IMR-90 (cell line): ENCODE data around the gene MARS1. TPM values are rescaled to one million over a fixed set of nuclear protein-coding genes. Genes with fewer than 3 reads are reported as not detected.

Experiments used
- ATAC-seq: fragments of 200-7000 bp; cut with Tn5 transposase; 2 replicates; pipeline ENCODE4 v1.9.1; 2020; ENCODE audit warnings: low read depth, mild to moderate bottlenecking, moderate library complexity
- BruUV-seq: library from RNA; stranded (reverse); fragments of 400-500 nt; replicated peaks from 2 replicates; lab custom pipeline; 2021; lab: Mats Ljungman, UMichigan
- CTCF ChIA-PET: fragments of 300-600 bp; formaldehyde crosslinking; extraction: SDS; loops from one replicate; lab custom pipeline; 2021; ENCODE audit warnings: antibody characterized with exemption; lab: Yijun Ruan, JAX
- POLR2A ChIA-PET: fragments of 300-600 bp; sonication (Branson Sonifier 250); formaldehyde crosslinking; loops from one replicate; lab custom pipeline; 2022; ENCODE audit warnings: antibody characterized with exemption; ENCODE audit not compliant: unreplicated experiment; lab: Charles Lee
- DNase-seq: peaks from one replicate; pipeline ENCODE4 v3.0.0; 2013
- H2AFZ ChIP-seq: replicated peaks from 2 replicates; pipeline ENCODE3; 2013; ENCODE audit warnings: low read length, mild to moderate bottlenecking; ENCODE audit not compliant: poor library complexity
- H2AK5ac ChIP-seq: 2 replicates; pipeline ENCODE4 v1.6.1; 2013; ENCODE audit warnings: low read depth, low read length, inconsistent platforms
- H2AK9ac ChIP-seq: replicated peaks from 2 replicates; pipeline ENCODE3; 2013; ENCODE audit warnings: mild to moderate bottlenecking, low read depth, low read length, moderate library complexity; ENCODE audit not compliant: poor library complexity
- H2BK120ac ChIP-seq: 2 replicates; pipeline ENCODE4 v1.6.1; 2013; ENCODE audit warnings: low read depth, low read length, inconsistent platforms
- H2BK15ac ChIP-seq: 3 replicates; pipeline ENCODE4 v1.6.1; 2013; ENCODE audit warnings: low read depth, low read length, inconsistent platforms
- H2BK20ac ChIP-seq: 2 replicates; pipeline ENCODE4 v1.6.1; 2013; ENCODE audit warnings: low read depth, mild to moderate bottlenecking, inconsistent platforms, low read length, moderate library complexity
- H2BK5ac ChIP-seq: 2 replicates; pipeline ENCODE4 v1.6.1; 2013; ENCODE audit warnings: mild to moderate bottlenecking, low read depth, low read length, inconsistent platforms; ENCODE audit not compliant: poor library complexity, severe bottlenecking
- H3K14ac ChIP-seq: replicated peaks from 2 replicates; pipeline ENCODE4 v1.6.1; 2013; ENCODE audit warnings: low read depth, low read length, inconsistent platforms
- H3K18ac ChIP-seq: 2 replicates; pipeline ENCODE4 v1.6.1; 2013; ENCODE audit warnings: low read depth, low read length, control low read depth
- H3K23ac ChIP-seq: 2 replicates; pipeline ENCODE4 v1.6.1; 2013; ENCODE audit warnings: low read depth, low read length, inconsistent platforms
- H3K27ac ChIP-seq: 2 replicates; pipeline ENCODE4 v1.5.1; 2013; ENCODE audit warnings: mild to moderate bottlenecking, control low read depth, low read length; ENCODE audit not compliant: insufficient read depth
- H3K27me3 ChIP-seq: 2 replicates; pipeline ENCODE4 v1.6.1; 2013; ENCODE audit warnings: low read length; ENCODE audit not compliant: control insufficient read depth, insufficient read depth
- H3K36me3 ChIP-seq: 2 replicates; pipeline ENCODE4 v1.6.1; 2013; ENCODE audit warnings: low read length, mixed read lengths; ENCODE audit not compliant: control insufficient read depth, insufficient read depth
- H3K4ac ChIP-seq: 2 replicates; pipeline ENCODE4 v1.6.1; 2013; ENCODE audit warnings: low read depth, low read length, inconsistent platforms
- H3K4me1 ChIP-seq: 2 replicates; pipeline ENCODE4 v1.6.1; 2013; ENCODE audit warnings: low read length, mixed read lengths; ENCODE audit not compliant: control insufficient read depth, insufficient read depth
- H3K4me2 ChIP-seq: 2 replicates; pipeline ENCODE4 v1.6.1; 2013; ENCODE audit warnings: low read depth, mild to moderate bottlenecking, control low read depth, low read length, moderate library complexity
- H3K4me3 ChIP-seq: 2 replicates; pipeline ENCODE4 v1.5.1; 2013; ENCODE audit warnings: low read depth, mild to moderate bottlenecking, control low read depth, low read length, moderate library complexity; ENCODE audit not compliant: insufficient read depth
- H3K56ac ChIP-seq: 2 replicates; pipeline ENCODE4 v1.6.1; 2013; ENCODE audit warnings: low read length, inconsistent platforms; ENCODE audit not compliant: insufficient read depth; ENCODE audit errors: extremely low read depth
- H3K79me1 ChIP-seq, 2 experiments: 2 replicates each; pipeline ENCODE4 v1.6.1; 2013; ENCODE audit warnings: low read length in 2 of 2, inconsistent platforms in 1 of 2, low read depth in 1 of 2
- H3K9ac ChIP-seq: 2 replicates; pipeline ENCODE4 v1.6.1; 2013; ENCODE audit warnings: low read depth, low read length, control low read depth
- H3K9me1 ChIP-seq: 2 replicates; pipeline ENCODE4 v1.6.1; 2013; ENCODE audit warnings: low read length, inconsistent platforms; ENCODE audit not compliant: insufficient read depth
- H3K9me3 ChIP-seq: 2 replicates; pipeline ENCODE4 v1.6.1; 2013; ENCODE audit warnings: low read length; ENCODE audit not compliant: control insufficient read depth, insufficient read depth
- H4K20me1 ChIP-seq: 2 replicates; pipeline ENCODE4 v1.6.1; 2013; ENCODE audit warnings: low read length, inconsistent platforms; ENCODE audit not compliant: insufficient read depth
- H4K5ac ChIP-seq: 2 replicates; pipeline ENCODE4 v1.6.1; 2013; ENCODE audit warnings: mild to moderate bottlenecking, low read depth, low read length, control low read depth
- H4K8ac ChIP-seq, 2 experiments: 2 replicates each; pipeline ENCODE4 v1.6.1; 2013; ENCODE audit warnings: low read depth in 2 of 2, low read length in 2 of 2, control low read depth in 1 of 2, inconsistent platforms in 1 of 2
- H4K91ac ChIP-seq: 2 replicates; pipeline ENCODE4 v1.6.1; 2013; ENCODE audit warnings: low read depth, low read length, inconsistent platforms; ENCODE audit not compliant: insufficient read depth
- BHLHE40 ChIP-seq: fragments of 150-350 bp; IDR thresholded peaks from 2 replicates; pipeline ENCODE4 v1.6.1; 2016; ENCODE audit warnings: mild to moderate bottlenecking, low read depth, low read length
- CEBPB ChIP-seq: IDR thresholded peaks from 2 replicates; pipeline ENCODE4 v1.6.1; 2012; ENCODE audit warnings: low read depth, low read length, improper control_type of control experiment
- CHD1 ChIP-seq: IDR thresholded peaks from 2 replicates; pipeline ENCODE4 v1.6.1; 2012; ENCODE audit warnings: low read depth, low read length, improper control_type of control experiment
- FOS ChIP-seq: fragments of 150-350 bp; IDR thresholded peaks from 2 replicates; pipeline ENCODE4 v1.6.1; 2016; ENCODE audit warnings: low read depth, low read length
- MAZ ChIP-seq: IDR thresholded peaks from 2 replicates; pipeline ENCODE4 v1.6.1; 2012; ENCODE audit warnings: low read depth, mild to moderate bottlenecking, low read length, improper control_type of control experiment, moderate library complexity, borderline replicate concordance
- MXI1 ChIP-seq: IDR thresholded peaks from 2 replicates; pipeline ENCODE4 v1.6.1; 2012; ENCODE audit warnings: low read depth, mild to moderate bottlenecking, low read length, moderate library complexity, borderline replicate concordance
- NFE2L2 ChIP-seq: fragments of 150-350 bp; IDR thresholded peaks from 2 replicates; pipeline ENCODE4 v1.6.1; 2016; ENCODE audit warnings: low read depth, mild to moderate bottlenecking, low read length
- RAD21 ChIP-seq: IDR thresholded peaks from 2 replicates; pipeline ENCODE4 v1.6.1; 2012; ENCODE audit warnings: low read length, improper control_type of control experiment
- RCOR1 ChIP-seq: IDR thresholded peaks from 2 replicates; pipeline ENCODE4 v1.6.1; 2012; ENCODE audit warnings: mild to moderate bottlenecking, low read length, improper control_type of control experiment; ENCODE audit not compliant: insufficient replicate concordance
- RFX5 ChIP-seq: IDR thresholded peaks from 2 replicates; pipeline ENCODE4 v1.8.0; 2012; ENCODE audit warnings: low read depth, mild to moderate bottlenecking, low read length, moderate library complexity
- WGBS, 2 experiments: methylation state at CpG; one replicate each; pipeline versions ENCODE4 v1.1.5 to v1.1.7; 2013; ENCODE audit warnings: missing lambda C conversion rate in 2 of 2; ENCODE audit not compliant: insufficient read length in 1 of 2; ENCODE audit errors: extremely low coverage in 2 of 2; 5-methylcytosine and 5-hydroxymethylcytosine counted together
- dilution Hi-C: fragments of 300-500 bp; cut with HindIII; formaldehyde crosslinking; loops from one replicate; pipeline ENCODE4 v1.14.3; 2018; ENCODE audit warnings: low sequenced_read_pairs; ENCODE audit not compliant: unreplicated experiment
- in situ Hi-C: fragments of 300-500 bp; cut with MboI; formaldehyde crosslinking; loops from 3 replicates; pipeline ENCODE4 v1.14.3; 2019; ENCODE audit warnings: low sequenced_read_pairs, inconsistent platforms, mixed read lengths
- intact Hi-C: fragments of 100-400 bp; cut with micrococcal nuclease; formaldehyde crosslinking; loops from 2 replicates; pipeline ENCODE4 v1.10.0; 2022
- polyA plus RNA-seq, 3 experiments: library from polyadenylated mRNA; depleted of rRNA; stranded (reverse); fragments of >200 nt; gene quantifications; 2 replicates each; pipeline ENCODE4 v1.2.3, GENCODE V29; 2012; ENCODE audit warnings: low replicate concordance in 1 of 3
- total RNA-seq: library from RNA; depleted of rRNA; stranded (reverse); fragments of >200 nt; gene quantifications from 2 replicates; pipeline ENCODE4 v1.2.3, GENCODE V29; 2012
- TF ChIP-seq, protein P1 (sequence below): fragments of 150-350 bp; IDR thresholded peaks from 2 replicates; pipeline ENCODE4 v1.6.1; 2017; ENCODE audit warnings: mild to moderate bottlenecking, antibody characterized with exemption, low read length, low read depth
- TF ChIP-seq, protein P2 (sequence below): conservative IDR thresholded peaks from 2 replicates; pipeline ENCODE4 v1.5.1; 2012; ENCODE audit warnings: mild to moderate bottlenecking, low read depth, low read length, improper control_type of control experiment

The MARS1 gene
- total and polyA plus RNA-seq, 2 of the 4 experiments (the other 2 are of a cell fraction): 156 to 164 TPM

DNA sequence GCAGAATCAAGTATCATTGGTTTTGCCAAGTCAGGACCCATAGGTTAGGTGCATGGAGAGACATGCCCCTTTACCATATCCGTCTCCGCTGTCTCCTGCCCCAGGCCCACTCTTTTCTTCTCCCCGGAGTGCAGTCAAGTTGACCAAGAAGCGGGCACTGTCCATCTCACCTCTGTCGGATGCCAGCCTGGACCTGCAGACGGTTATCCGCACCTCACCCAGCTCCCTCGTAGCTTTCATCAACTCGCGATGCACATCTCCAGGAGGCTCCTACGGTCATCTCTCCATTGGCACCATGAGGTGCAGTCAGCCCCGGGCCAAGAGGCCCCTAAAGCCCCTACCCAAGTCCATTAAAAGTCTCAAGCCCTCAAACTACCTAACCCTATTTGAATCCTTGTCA, 23.3 kb upstream of the MARS1 start:
- Histone ChIP-seq H3K4me2 (no peak overlapping the region), H2BK5ac (no peak overlapping the region), H3K4me3 (no peak overlapping the region), H3K9ac (no peak overlapping the region), H3K79me1 (no peaks in the 10 kb centered on the region), H4K8ac (no peak overlapping the region), H4K91ac (no peak overlapping the region), H3K14ac (no peak overlapping the region), H2AFZ (no peak overlapping the region), H3K27me3 (peaks cover 5% of the 10 kb centered on the region; the same call in 1 of the 2 replicates), H3K4me1 (peaks cover 4% of the 10 kb centered on the region), H2BK120ac (no peak overlapping the region), H3K36me3 (no peaks in the 10 kb centered on the region), H3K23ac (no peak overlapping the region), H3K56ac (no peak overlapping the region), H2BK15ac (no peak overlapping the region), H3K27ac (no peak overlapping the region), H3K9me3 (no peaks in the 10 kb centered on the region), H3K9me1 (peaks cover 6% of the 10 kb centered on the region; the same call in 1 of the 2 replicates), H3K4ac (no peak overlapping the region), H4K20me1 (no peaks in the 10 kb centered on the region), H3K18ac (no peak overlapping the region), H2AK9ac (no peak overlapping the region), H2AK5ac (no peak overlapping the region), H2BK20ac (no peak overlapping the region), H4K5ac (no peak overlapping the region)
- no peak for ATAC-seq
- dilution Hi-C loops: no loop called here
- TF ChIP-seq MAZ (no peak), CEBPB (no peak), FOS (no peak), RCOR1 (no peak), MXI1 (no peak), RAD21 (no peak), NFE2L2 (no peak), CHD1 (no peak), BHLHE40 (no peak), RFX5 (no peak)
- TF ChIP-seq, protein P1, sequence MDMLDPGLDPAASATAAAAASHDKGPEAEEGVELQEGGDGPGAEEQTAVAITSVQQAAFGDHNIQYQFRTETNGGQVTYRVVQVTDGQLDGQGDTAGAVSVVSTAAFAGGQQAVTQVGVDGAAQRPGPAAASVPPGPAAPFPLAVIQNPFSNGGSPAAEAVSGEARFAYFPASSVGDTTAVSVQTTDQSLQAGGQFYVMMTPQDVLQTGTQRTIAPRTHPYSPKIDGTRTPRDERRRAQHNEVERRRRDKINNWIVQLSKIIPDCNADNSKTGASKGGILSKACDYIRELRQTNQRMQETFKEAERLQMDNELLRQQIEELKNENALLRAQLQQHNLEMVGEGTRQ: no peak
- TF ChIP-seq, protein P2, sequence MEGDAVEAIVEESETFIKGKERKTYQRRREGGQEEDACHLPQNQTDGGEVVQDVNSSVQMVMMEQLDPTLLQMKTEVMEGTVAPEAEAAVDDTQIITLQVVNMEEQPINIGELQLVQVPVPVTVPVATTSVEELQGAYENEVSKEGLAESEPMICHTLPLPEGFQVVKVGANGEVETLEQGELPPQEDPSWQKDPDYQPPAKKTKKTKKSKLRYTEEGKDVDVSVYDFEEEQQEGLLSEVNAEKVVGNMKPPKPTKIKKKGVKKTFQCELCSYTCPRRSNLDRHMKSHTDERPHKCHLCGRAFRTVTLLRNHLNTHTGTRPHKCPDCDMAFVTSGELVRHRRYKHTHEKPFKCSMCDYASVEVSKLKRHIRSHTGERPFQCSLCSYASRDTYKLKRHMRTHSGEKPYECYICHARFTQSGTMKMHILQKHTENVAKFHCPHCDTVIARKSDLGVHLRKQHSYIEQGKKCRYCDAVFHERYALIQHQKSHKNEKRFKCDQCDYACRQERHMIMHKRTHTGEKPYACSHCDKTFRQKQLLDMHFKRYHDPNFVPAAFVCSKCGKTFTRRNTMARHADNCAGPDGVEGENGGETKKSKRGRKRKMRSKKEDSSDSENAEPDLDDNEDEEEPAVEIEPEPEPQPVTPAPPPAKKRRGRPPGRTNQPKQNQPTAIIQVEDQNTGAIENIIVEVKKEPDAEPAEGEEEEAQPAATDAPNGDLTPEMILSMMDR: no peak
- in situ Hi-C loops: no loop called here
- DNase-seq: no peak
- 91% methylated on average over 10 of the region's 12 CpGs; no CpG with 5 or more reads in 1 of the 2 experiments for WGBS, 2 experiments
- BruUV-seq: no TSS peak
- ChIA-PET CTCF (no interaction called here), POLR2A (no interaction called here)
- intact Hi-C loops: loop anchor here (5.0 kb wide), 1 partner anchor 158 kb away; no protein-coding TSS in a partner anchor
